Esophagus squamous epithelium (tissue), 5 donors: Measurements from ENCODE around the gene DNAJB4. TPM values are rescaled to one million over a fixed set of nuclear protein-coding genes. Genes with fewer than 3 reads are reported as not detected.

ENCODE experiments used
- DNase-seq: peaks from one replicate; lab custom pipeline; 2025; lab: John Stamatoyannopoulos, UW
- H3K27ac ChIP-seq, 4 donors: fragments of 200-600 bp; sonication (generic); one replicate each; pipeline ENCODE4 v1.5.1; 2016 to 2019; ENCODE audit warnings: mild to moderate bottlenecking in 1 of 4
- H3K27me3 ChIP-seq, 4 donors: fragments of 200-600 bp; sonication (generic); 1 replicate in 3 of 4; 2 replicates in 1 of 4; pipeline versions ENCODE4 v1.5.1 to v1.6.0; 2017 to 2021; ENCODE audit warnings: antibody characterized with exemption in 1 of 4
- H3K36me3 ChIP-seq, 3 donors: fragments of 200-600 bp; sonication (generic); one replicate each; pipeline ENCODE4 v1.5.1; 2016 to 2019
- H3K4me1 ChIP-seq, 3 donors: fragments of 200-600 bp; sonication (generic); one replicate each; pipeline ENCODE4 v1.5.1; 2017 to 2019
- H3K4me3 ChIP-seq, 4 donors: fragments of 200-600 bp; sonication (generic); 1 replicate in 3 of 4; 2 replicates in 1 of 4; pipeline ENCODE4 v1.5.1; 2016 to 2019; ENCODE audit warnings: mild to moderate bottlenecking in 2 of 4, moderate library complexity in 1 of 4
- H3K9me3 ChIP-seq, 3 donors: fragments of 200-600 bp; sonication (generic); one replicate each; pipeline ENCODE4 v1.5.1; 2016 to 2019
- POLR2A ChIP-seq, 4 donors: fragments of 450-650 bp; IDR thresholded peaks; one replicate each; pipeline ENCODE4 v1.6.1; 2017; ENCODE audit warnings: antibody characterized with exemption in 4 of 4, mild to moderate bottlenecking in 4 of 4, moderate library complexity in 3 of 4
- WGBS, 2 donors: methylation state at CpG; one replicate each; pipeline ENCODE4 v1.1.5; 2018; 5-methylcytosine and 5-hydroxymethylcytosine counted together
- intact Hi-C: fragments of 100-400 bp; cut with DNase I; formaldehyde crosslinking; loops from one replicate; pipeline ENCODE4 v1.15.0; 2022
- total RNA-seq, 4 donors: library from RNA; depleted of rRNA; stranded (reverse); fragments of >200 nt; gene quantifications; one replicate each; pipeline ENCODE4 v1.1.0, GENCODE V29; 2016
- TF ChIP-seq, protein P1 (sequence below), 6 experiments: fragments of 450-650 bp in 4 of 6; fragments of 200-600 bp in 2 of 6; sonication (generic) in 2 of 6; IDR thresholded peaks; one replicate each; pipeline ENCODE4 v1.5.1; 2016 to 2019; ENCODE audit warnings: antibody characterized with exemption in 6 of 6, mild to moderate bottlenecking in 4 of 6, moderate library complexity in 4 of 6
- donor health status: DM: yes; HTN: yes; CAD: no.

DNAJB4 gene
- total RNA-seq, 4 donors from 2014 or later, result 11.9 to 27.3 (median 22.5) TPM

DNA sequence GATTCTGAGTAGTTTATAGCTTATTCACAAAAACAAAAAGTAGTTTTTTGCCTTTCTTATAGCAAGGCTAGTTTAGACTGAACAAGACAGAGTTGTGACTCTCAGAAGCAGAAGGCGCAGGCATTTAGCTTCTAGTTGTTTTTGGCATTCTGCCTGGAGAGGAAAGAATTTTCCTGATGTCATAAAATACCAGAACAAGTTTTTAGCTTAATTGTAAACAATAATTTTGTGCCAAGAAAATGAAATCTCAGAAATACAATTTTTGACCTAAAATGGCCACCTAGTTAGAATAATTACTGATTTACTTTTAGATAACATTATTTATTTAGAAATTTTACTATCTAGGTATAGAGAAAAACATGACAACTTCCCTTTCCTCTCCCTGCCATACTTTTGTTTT is 1.0 kb downstream of the DNAJB4 start:
- WGBS, 2 donors, result 0 to 18% methylated on average over 1 of the region's 1 CpG
- no peak for DNase-seq
- Histone ChIP-seq H3K27ac (peak overlapping the region; percentile 83 to 97 (median 90)), H3K4me1 (peaks cover 0 to 57% (median 9%) of the 10 kb centered on the region in 3 donors), H3K9me3 (no peaks in the 10 kb centered on the region), H3K4me3 (peak overlapping the region; percentile 40 to 68 (median 62)), H3K36me3 (no peaks in the 10 kb centered on the region), H3K27me3 (no peaks in the 10 kb centered on the region)
- TF ChIP-seq POLR2A (IDR thresholded peaks at IDR 0.05), result peak in 2 of 4 donors; percentile 55 to 71
- TF ChIP-seq, protein P1, sequence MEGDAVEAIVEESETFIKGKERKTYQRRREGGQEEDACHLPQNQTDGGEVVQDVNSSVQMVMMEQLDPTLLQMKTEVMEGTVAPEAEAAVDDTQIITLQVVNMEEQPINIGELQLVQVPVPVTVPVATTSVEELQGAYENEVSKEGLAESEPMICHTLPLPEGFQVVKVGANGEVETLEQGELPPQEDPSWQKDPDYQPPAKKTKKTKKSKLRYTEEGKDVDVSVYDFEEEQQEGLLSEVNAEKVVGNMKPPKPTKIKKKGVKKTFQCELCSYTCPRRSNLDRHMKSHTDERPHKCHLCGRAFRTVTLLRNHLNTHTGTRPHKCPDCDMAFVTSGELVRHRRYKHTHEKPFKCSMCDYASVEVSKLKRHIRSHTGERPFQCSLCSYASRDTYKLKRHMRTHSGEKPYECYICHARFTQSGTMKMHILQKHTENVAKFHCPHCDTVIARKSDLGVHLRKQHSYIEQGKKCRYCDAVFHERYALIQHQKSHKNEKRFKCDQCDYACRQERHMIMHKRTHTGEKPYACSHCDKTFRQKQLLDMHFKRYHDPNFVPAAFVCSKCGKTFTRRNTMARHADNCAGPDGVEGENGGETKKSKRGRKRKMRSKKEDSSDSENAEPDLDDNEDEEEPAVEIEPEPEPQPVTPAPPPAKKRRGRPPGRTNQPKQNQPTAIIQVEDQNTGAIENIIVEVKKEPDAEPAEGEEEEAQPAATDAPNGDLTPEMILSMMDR (IDR thresholded peaks at IDR 0.05), result no peak
- intact Hi-C loops, result no loop called here

DNA sequence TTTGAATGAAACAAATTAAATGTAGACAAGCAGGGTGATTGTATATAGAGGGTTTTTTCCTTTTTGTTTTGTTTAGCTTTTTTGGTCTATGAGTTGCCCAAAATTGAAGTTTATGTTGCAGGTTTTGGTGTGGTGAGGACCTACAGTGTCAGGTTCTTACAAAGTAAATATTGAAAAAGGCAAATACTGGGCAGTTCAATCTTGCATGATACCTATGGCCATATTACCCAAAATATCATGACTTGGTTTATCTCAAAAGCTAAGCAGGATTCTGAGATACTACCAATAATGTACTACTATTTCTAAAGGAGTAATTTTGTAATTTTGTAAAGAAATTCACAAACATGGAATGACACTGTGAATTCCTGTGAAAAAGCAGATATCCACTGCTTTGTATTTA is 1.8 kb downstream of the DNAJB4 start:
- H3K4me1 ChIP-seq, result peaks cover 0 to 57% (median 9%) of the 10 kb centered on the region in 3 donors
- H3K27ac ChIP-seq, result peak overlapping the region; percentile 83 to 97 (median 90)
- no peaks in the 10 kb centered on the region for H3K36me3 ChIP-seq
- no peaks in the 10 kb centered on the region for H3K9me3 ChIP-seq
- intact Hi-C loops, result no loop called here
- no peaks in the 10 kb centered on the region for H3K27me3 ChIP-seq
- peak overlapping the region; percentile 40 to 68 (median 62) for H3K4me3 ChIP-seq
- DNase-seq, result no peak
- TF ChIP-seq, protein P1 (IDR thresholded peaks at IDR 0.05), result no peak
- TF ChIP-seq POLR2A (IDR thresholded peaks at IDR 0.05), result no peak

- DNase-seq, result no peak
- TF ChIP-seq, protein P1 (IDR thresholded peaks at IDR 0.05), result no peak
- no peak for TF ChIP-seq POLR2A (IDR thresholded peaks at IDR 0.05)
- peak overlapping the region in 3 of 4 donors; percentile 60 to 68 (median 65) for H3K4me3 ChIP-seq
- peak overlapping the region in 2 of 4 donors; percentile 92 to 97 for H3K27ac ChIP-seq
- H3K9me3 ChIP-seq, result no peaks in the 10 kb centered on the region
- H3K4me1 ChIP-seq, result peaks cover 0 to 54% (median 9%) of the 10 kb centered on the region in 3 donors
- intact Hi-C loops, result no loop called here
- 69 to 70% methylated on average over 4 of the region's 4 CpGs for WGBS, 2 donors
- no peaks in the 10 kb centered on the region for H3K27me3 ChIP-seq
- H3K36me3 ChIP-seq, result peaks cover 0 to 2% (median 0%) of the 10 kb centered on the region in 3 donors
These were observed 3.1 kb downstream of the DNAJB4 start for GRCh38 chr1:78007677-78008341.

- Histone ChIP-seq H3K36me3 (peaks cover 0 to 17% (median 0%) of the 10 kb centered on the region in 3 donors), H3K4me1 (peaks cover 0 to 41% (median 3%) of the 10 kb centered on the region in 3 donors), H3K9me3 (no peaks in the 10 kb centered on the region), H3K27ac (no peak overlapping the region), H3K4me3 (peak overlapping the region in 2 of 4 donors; percentile 6 to 8), H3K27me3 (no peaks in the 10 kb centered on the region)
- no peak for TF ChIP-seq POLR2A (IDR thresholded peaks at IDR 0.05)
- TF ChIP-seq, protein P1 (IDR thresholded peaks at IDR 0.05), result no peak
- intact Hi-C loops, result no loop called here
- WGBS, 2 donors, result 78 to 91% methylated on average over 3 of the region's 3 CpGs
- no peak for DNase-seq
These were observed 4.5 kb downstream of the DNAJB4 start for GRCh38 chr1:78009276-78009675.

DNA sequence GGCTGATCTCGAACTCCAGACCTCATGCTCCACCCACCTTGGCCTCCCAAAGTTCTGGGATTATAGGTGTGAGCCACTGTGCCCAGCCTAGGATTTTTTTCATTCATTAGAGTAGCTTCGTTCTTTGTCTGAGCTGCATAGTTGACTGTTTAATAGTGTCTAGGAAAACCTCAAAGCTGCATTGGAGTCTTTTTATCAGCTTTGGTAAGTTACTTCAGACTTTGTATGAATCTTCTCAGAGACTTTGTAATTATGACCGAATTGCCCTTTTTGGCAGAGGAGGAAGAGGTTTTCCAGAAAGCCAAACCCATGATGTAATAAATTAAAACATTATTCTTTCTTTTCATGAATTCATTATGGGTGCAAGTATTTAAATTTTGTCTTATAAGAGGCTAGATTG is 5.1 kb downstream of the DNAJB4 start:
- peak overlapping the region in 2 of 4 donors; percentile 6 to 8 for H3K4me3 ChIP-seq

More for the DNA sequence above, 5.1 kb downstream of the DNAJB4 start:
- H3K36me3 ChIP-seq, result peaks cover 0 to 23% (median 0%) of the 10 kb centered on the region in 3 donors
- no peaks in the 10 kb centered on the region for H3K27me3 ChIP-seq
- H3K27ac ChIP-seq, result peak overlapping the region in 1 of 4 donors; percentile 23
- WGBS, 2 donors, result 72 to 75% methylated on average over 3 of the region's 3 CpGs
- H3K9me3 ChIP-seq, result no peaks in the 10 kb centered on the region
- no peak for DNase-seq
- peaks cover 0 to 41% (median 3%) of the 10 kb centered on the region in 3 donors for H3K4me1 ChIP-seq
- intact Hi-C loops, result no loop called here
- no peak for TF ChIP-seq POLR2A (IDR thresholded peaks at IDR 0.05)
- TF ChIP-seq, protein P1 (IDR thresholded peaks at IDR 0.05), result no peak
